HL-60 (cell line): ENCODE data around the gene PRDM16.

Source experiments
- GABPA ChIP-seq: IDR thresholded peaks from 2 replicates; pipeline ENCODE4 v1.6.1; 2012; ENCODE audit warnings: low read depth
- POLR2AphosphoS5 ChIP-seq: IDR thresholded peaks from 2 replicates; pipeline ENCODE4 v1.6.1; 2012; ENCODE audit warnings: low read depth
- SPI1 ChIP-seq: IDR thresholded peaks from 2 replicates; pipeline ENCODE4 v1.6.1; 2012; ENCODE audit warnings: low read depth, mild to moderate bottlenecking, borderline replicate concordance
- TF ChIP-seq, protein P1 (sequence below): IDR thresholded peaks from one replicate; pipeline ENCODE4 v1.5.1; 2011; ENCODE audit warnings: low read length, control low read depth, inconsistent platforms; ENCODE audit not compliant: insufficient read depth
- TF ChIP-seq, protein P2 (sequence below): IDR thresholded peaks from 2 replicates; pipeline ENCODE4 v1.6.1; 2012; ENCODE audit warnings: low read depth; ENCODE audit not compliant: insufficient replicate concordance

DNA sequence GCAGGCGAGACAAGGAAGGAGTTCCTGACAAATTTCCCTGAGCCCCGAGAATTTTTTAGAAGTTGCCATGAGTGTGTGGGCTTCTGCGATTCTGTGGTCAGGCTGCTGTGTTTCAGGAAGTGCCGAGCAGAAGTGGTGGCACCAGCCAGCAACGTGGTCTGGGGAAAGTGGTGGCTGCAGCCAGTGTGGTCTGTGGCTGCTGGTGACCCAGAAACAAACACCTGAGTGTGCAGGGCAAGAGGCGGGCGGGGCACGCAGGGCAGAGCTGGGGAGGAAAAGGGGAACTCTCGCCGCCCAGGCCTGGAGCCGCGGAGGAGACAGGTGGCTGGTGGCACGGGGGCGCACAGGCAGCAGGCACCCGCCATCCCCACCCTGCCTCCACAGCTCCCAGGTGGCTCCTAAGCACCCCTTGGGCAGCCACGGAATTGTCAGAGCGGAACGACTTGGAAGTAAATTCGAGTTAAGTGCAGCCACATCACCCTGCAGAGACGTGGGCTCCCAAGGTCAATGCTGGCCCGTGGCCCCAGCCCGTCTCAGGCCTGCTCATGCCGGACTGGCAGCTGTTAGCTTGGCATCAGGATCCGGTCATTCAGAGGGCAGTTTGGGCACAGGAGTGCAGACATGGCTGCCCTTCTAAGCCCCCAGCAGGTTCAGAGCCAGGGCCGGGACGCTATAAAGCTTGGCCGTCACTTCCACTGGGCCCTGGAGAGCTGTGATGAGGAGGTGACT is 25.1 kb downstream of the PRDM16 start:
- TF ChIP-seq, protein P1, sequence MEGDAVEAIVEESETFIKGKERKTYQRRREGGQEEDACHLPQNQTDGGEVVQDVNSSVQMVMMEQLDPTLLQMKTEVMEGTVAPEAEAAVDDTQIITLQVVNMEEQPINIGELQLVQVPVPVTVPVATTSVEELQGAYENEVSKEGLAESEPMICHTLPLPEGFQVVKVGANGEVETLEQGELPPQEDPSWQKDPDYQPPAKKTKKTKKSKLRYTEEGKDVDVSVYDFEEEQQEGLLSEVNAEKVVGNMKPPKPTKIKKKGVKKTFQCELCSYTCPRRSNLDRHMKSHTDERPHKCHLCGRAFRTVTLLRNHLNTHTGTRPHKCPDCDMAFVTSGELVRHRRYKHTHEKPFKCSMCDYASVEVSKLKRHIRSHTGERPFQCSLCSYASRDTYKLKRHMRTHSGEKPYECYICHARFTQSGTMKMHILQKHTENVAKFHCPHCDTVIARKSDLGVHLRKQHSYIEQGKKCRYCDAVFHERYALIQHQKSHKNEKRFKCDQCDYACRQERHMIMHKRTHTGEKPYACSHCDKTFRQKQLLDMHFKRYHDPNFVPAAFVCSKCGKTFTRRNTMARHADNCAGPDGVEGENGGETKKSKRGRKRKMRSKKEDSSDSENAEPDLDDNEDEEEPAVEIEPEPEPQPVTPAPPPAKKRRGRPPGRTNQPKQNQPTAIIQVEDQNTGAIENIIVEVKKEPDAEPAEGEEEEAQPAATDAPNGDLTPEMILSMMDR = no peak
- TF ChIP-seq GABPA (no peak), POLR2AphosphoS5 (no peak), SPI1 (0 out of 2 replicates have a peak, but pooled peaks have one; percentile 43)
- TF ChIP-seq, protein P2, sequence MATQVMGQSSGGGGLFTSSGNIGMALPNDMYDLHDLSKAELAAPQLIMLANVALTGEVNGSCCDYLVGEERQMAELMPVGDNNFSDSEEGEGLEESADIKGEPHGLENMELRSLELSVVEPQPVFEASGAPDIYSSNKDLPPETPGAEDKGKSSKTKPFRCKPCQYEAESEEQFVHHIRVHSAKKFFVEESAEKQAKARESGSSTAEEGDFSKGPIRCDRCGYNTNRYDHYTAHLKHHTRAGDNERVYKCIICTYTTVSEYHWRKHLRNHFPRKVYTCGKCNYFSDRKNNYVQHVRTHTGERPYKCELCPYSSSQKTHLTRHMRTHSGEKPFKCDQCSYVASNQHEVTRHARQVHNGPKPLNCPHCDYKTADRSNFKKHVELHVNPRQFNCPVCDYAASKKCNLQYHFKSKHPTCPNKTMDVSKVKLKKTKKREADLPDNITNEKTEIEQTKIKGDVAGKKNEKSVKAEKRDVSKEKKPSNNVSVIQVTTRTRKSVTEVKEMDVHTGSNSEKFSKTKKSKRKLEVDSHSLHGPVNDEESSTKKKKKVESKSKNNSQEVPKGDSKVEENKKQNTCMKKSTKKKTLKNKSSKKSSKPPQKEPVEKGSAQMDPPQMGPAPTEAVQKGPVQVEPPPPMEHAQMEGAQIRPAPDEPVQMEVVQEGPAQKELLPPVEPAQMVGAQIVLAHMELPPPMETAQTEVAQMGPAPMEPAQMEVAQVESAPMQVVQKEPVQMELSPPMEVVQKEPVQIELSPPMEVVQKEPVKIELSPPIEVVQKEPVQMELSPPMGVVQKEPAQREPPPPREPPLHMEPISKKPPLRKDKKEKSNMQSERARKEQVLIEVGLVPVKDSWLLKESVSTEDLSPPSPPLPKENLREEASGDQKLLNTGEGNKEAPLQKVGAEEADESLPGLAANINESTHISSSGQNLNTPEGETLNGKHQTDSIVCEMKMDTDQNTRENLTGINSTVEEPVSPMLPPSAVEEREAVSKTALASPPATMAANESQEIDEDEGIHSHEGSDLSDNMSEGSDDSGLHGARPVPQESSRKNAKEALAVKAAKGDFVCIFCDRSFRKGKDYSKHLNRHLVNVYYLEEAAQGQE = no peak
